ENCODE results near the gene TMEM45B.

DNA sequence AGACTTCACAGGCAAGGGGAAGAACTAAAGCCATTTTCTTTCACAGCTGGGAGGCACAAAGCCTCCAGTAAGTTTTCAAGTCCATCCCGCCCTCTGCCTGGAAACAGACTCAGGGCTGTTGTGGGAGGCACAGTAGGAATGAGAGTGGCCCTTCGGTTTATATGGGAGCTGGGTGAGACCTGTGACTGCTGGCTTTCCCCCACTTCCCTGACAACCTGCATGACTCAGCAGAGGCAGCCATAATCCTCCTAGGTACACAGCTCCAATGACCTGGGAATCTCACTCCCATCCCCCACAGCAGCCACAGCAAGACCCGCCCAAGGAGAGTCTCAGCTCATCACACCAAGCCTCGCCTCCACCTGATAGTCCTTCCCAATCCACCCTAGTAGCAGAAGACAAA, 12.1 kb upstream of the TMEM45B start:
- TF ChIP-seq, protein P1, sequence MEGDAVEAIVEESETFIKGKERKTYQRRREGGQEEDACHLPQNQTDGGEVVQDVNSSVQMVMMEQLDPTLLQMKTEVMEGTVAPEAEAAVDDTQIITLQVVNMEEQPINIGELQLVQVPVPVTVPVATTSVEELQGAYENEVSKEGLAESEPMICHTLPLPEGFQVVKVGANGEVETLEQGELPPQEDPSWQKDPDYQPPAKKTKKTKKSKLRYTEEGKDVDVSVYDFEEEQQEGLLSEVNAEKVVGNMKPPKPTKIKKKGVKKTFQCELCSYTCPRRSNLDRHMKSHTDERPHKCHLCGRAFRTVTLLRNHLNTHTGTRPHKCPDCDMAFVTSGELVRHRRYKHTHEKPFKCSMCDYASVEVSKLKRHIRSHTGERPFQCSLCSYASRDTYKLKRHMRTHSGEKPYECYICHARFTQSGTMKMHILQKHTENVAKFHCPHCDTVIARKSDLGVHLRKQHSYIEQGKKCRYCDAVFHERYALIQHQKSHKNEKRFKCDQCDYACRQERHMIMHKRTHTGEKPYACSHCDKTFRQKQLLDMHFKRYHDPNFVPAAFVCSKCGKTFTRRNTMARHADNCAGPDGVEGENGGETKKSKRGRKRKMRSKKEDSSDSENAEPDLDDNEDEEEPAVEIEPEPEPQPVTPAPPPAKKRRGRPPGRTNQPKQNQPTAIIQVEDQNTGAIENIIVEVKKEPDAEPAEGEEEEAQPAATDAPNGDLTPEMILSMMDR (IDR thresholded peaks at IDR 0.05): no peak
- TF ChIP-seq POLR2A (IDR thresholded peaks at IDR 0.05): no peak
- TF ChIP-seq EP300 (IDR thresholded peaks at IDR 0.05): no peak
